Measurements from ENCODE around the gene SLC7A14.

DNA sequence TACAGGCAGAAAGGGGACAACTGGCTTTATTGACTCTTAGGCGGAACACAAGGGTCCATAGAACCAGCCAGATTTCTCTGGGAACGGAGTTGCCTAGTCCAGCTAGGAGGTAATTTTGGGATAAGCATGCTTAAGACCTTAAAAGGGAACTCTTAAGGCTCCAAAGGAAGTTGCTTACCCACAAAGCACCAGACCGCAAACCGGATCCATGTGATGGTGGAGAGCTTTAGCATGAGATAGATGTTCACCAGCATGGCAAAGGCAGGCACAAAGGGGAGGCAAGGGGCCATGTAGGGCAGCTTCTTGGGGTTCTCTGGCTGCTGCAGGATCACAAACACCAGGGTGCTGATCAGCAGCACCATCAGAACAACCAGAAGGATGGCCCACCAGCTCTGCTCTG lies 105.8 kb downstream of the SLC7A14 start:
- TF ChIP-seq, protein P1, sequence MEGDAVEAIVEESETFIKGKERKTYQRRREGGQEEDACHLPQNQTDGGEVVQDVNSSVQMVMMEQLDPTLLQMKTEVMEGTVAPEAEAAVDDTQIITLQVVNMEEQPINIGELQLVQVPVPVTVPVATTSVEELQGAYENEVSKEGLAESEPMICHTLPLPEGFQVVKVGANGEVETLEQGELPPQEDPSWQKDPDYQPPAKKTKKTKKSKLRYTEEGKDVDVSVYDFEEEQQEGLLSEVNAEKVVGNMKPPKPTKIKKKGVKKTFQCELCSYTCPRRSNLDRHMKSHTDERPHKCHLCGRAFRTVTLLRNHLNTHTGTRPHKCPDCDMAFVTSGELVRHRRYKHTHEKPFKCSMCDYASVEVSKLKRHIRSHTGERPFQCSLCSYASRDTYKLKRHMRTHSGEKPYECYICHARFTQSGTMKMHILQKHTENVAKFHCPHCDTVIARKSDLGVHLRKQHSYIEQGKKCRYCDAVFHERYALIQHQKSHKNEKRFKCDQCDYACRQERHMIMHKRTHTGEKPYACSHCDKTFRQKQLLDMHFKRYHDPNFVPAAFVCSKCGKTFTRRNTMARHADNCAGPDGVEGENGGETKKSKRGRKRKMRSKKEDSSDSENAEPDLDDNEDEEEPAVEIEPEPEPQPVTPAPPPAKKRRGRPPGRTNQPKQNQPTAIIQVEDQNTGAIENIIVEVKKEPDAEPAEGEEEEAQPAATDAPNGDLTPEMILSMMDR (IDR thresholded peaks at IDR 0.05), result no peak
- TF ChIP-seq POLR2A (IDR thresholded peaks at IDR 0.05), result no peak
